Activated naive CD8-positive, alpha-beta T cell (primary cell): ENCODE results near the gene CEBPZ.

Experiments
- H3K27ac Mint-ChIP-seq: one replicate; pipeline ENCODE4 v1.8.0; 2021; ENCODE audit warnings: mixed read lengths
- H3K27me3 Mint-ChIP-seq: one replicate; pipeline ENCODE4 v1.8.0; 2021; ENCODE audit warnings: mixed read lengths
- H3K36me3 Mint-ChIP-seq: one replicate; pipeline ENCODE4 v1.8.0; 2021; ENCODE audit warnings: mixed read lengths
- H3K4me1 Mint-ChIP-seq: one replicate; pipeline ENCODE4 v1.8.0; 2021; ENCODE audit warnings: low read depth, mixed read lengths
- H3K4me3 Mint-ChIP-seq: one replicate; pipeline ENCODE4 v1.8.0; 2021; ENCODE audit warnings: mild to moderate bottlenecking, mixed read lengths
- H3K9me3 Mint-ChIP-seq: one replicate; pipeline ENCODE4 v1.8.0; 2021; ENCODE audit warnings: low read depth, mixed read lengths

The CEBPZ gene

GRCh38 chr2:37231241-37232130 lies at the start of gene CEBPZ, which contains the start of gene NDUFAF7:
TSS of gene CEBPZ (minus strand) at chr2:37231596. CDS start at chr2:37231567, 29 bp downstream.
TSS of gene NDUFAF7 (plus strand) at chr2:37231658. CDS start at chr2:37231706, 48 bp downstream.
- Mint-ChIP-seq H3K27me3 (no peaks in the 10 kb centered on the region), H3K9me3 (no peaks in the 10 kb centered on the region), H3K4me1 (peaks cover 42% of the 10 kb centered on the region), H3K27ac (no peak within 1 kb of the TSS), H3K4me3 (no peak within 1 kb of the TSS), H3K36me3 (peaks cover 10% of the 10 kb centered on the region)

- Mint-ChIP-seq H3K4me3 (no peak overlapping the region), H3K27me3 (no peaks in the 10 kb centered on the region), H3K4me1 (peaks cover 4% of the 10 kb centered on the region), H3K27ac (no peak overlapping the region), H3K36me3 (peaks cover 10% of the 10 kb centered on the region), H3K9me3 (no peaks in the 10 kb centered on the region)
Measured at GRCh38 chr2:37276291-37276690, 44.9 kb upstream of the CEBPZ start.

- no peaks in the 10 kb centered on the region for H3K27me3 Mint-ChIP-seq
- no peak overlapping the region for H3K27ac Mint-ChIP-seq
- H3K9me3 Mint-ChIP-seq, result no peaks in the 10 kb centered on the region
- H3K4me3 Mint-ChIP-seq, result no peak overlapping the region
- peaks cover 4% of the 10 kb centered on the region for H3K4me1 Mint-ChIP-seq
- peaks cover 12% of the 10 kb centered on the region for H3K36me3 Mint-ChIP-seq
Measured at GRCh38 chr2:37274359-37274965, 43.1 kb upstream of the CEBPZ start.

- no peak overlapping the region for H3K27ac Mint-ChIP-seq
- H3K27me3 Mint-ChIP-seq, result no peaks in the 10 kb centered on the region
- no peaks in the 10 kb centered on the region for H3K9me3 Mint-ChIP-seq
- no peak overlapping the region for H3K4me3 Mint-ChIP-seq
- H3K4me1 Mint-ChIP-seq, result peaks cover 9% of the 10 kb centered on the region
- H3K36me3 Mint-ChIP-seq, result peaks cover 20% of the 10 kb centered on the region
Measured at GRCh38 chr2:37271376-37272067, 40.1 kb upstream of the CEBPZ start.

- Mint-ChIP-seq H3K27me3 (no peaks in the 10 kb centered on the region), H3K27ac (no peak overlapping the region), H3K36me3 (peaks cover 21% of the 10 kb centered on the region), H3K4me1 (peaks cover 11% of the 10 kb centered on the region), H3K4me3 (no peak overlapping the region), H3K9me3 (no peaks in the 10 kb centered on the region)
Measured at GRCh38 chr2:37268111-37268510, 36.7 kb upstream of the CEBPZ start.

- Mint-ChIP-seq H3K9me3 (no peaks in the 10 kb centered on the region), H3K36me3 (peaks cover 21% of the 10 kb centered on the region), H3K4me1 (peaks cover 12% of the 10 kb centered on the region), H3K27me3 (no peaks in the 10 kb centered on the region), H3K4me3 (no peak overlapping the region), H3K27ac (no peak overlapping the region)
Measured at GRCh38 chr2:37267685-37268084, 36.3 kb upstream of the CEBPZ start.

- peaks cover 13% of the 10 kb centered on the region for H3K4me1 Mint-ChIP-seq
- peaks cover 17% of the 10 kb centered on the region for H3K36me3 Mint-ChIP-seq
- no peak overlapping the region for H3K4me3 Mint-ChIP-seq
- H3K9me3 Mint-ChIP-seq, result no peaks in the 10 kb centered on the region
- no peaks in the 10 kb centered on the region for H3K27me3 Mint-ChIP-seq
- no peak overlapping the region for H3K27ac Mint-ChIP-seq
Measured at GRCh38 chr2:37263839-37264238, 32.4 kb upstream of the CEBPZ start.

GRCh38 chr2:37262522-37262921 lies 31.1 kb upstream of the CEBPZ start:
- no peak overlapping the region for H3K4me3 Mint-ChIP-seq
- peaks cover 7% of the 10 kb centered on the region for H3K36me3 Mint-ChIP-seq
- H3K27ac Mint-ChIP-seq, result no peak overlapping the region
- peaks cover 4% of the 10 kb centered on the region for H3K4me1 Mint-ChIP-seq
- no peaks in the 10 kb centered on the region for H3K9me3 Mint-ChIP-seq
- H3K27me3 Mint-ChIP-seq, result no peaks in the 10 kb centered on the region

GRCh38 chr2:37250869-37251740 lies 19.7 kb upstream of the CEBPZ start:
- Mint-ChIP-seq H3K4me3 (no peak overlapping the region), H3K4me1 (peaks cover 3% of the 10 kb centered on the region), H3K36me3 (peaks cover 9% of the 10 kb centered on the region), H3K27me3 (no peaks in the 10 kb centered on the region), H3K9me3 (no peaks in the 10 kb centered on the region), H3K27ac (no peak overlapping the region)

- no peaks in the 10 kb centered on the region for H3K27me3 Mint-ChIP-seq
- H3K4me3 Mint-ChIP-seq, result no peak overlapping the region
- no peak overlapping the region for H3K27ac Mint-ChIP-seq
- peaks cover 15% of the 10 kb centered on the region for H3K4me1 Mint-ChIP-seq
- H3K36me3 Mint-ChIP-seq, result peaks cover 14% of the 10 kb centered on the region
- H3K9me3 Mint-ChIP-seq, result no peaks in the 10 kb centered on the region
Measured at GRCh38 chr2:37246205-37246604, 14.8 kb upstream of the CEBPZ start.

GRCh38 chr2:37244755-37245154 lies 13.4 kb upstream of the CEBPZ start:
- Mint-ChIP-seq H3K4me1 (peaks cover 16% of the 10 kb centered on the region), H3K27ac (no peak overlapping the region), H3K9me3 (no peaks in the 10 kb centered on the region), H3K4me3 (no peak overlapping the region), H3K36me3 (peaks cover 14% of the 10 kb centered on the region), H3K27me3 (no peaks in the 10 kb centered on the region)

GRCh38 chr2:37244017-37244416 lies 12.6 kb upstream of the CEBPZ start:
- no peak overlapping the region for H3K27ac Mint-ChIP-seq

GRCh38 chr2:37243435-37243834 lies 12.0 kb upstream of the CEBPZ start:
- Mint-ChIP-seq H3K9me3 (no peaks in the 10 kb centered on the region), H3K4me1 (peaks cover 16% of the 10 kb centered on the region), H3K27ac (no peak overlapping the region), H3K4me3 (no peak overlapping the region), H3K27me3 (no peaks in the 10 kb centered on the region), H3K36me3 (peaks cover 14% of the 10 kb centered on the region)

More at GRCh38 chr2:37244017-37244416, 12.6 kb upstream of the CEBPZ start:
- Mint-ChIP-seq H3K4me1 (peaks cover 16% of the 10 kb centered on the region), H3K36me3 (peaks cover 14% of the 10 kb centered on the region), H3K9me3 (no peaks in the 10 kb centered on the region), H3K27me3 (no peaks in the 10 kb centered on the region), H3K4me3 (no peak overlapping the region)
